Heart left ventricle (tissue), 13 donors: ENCODE measurements around the gene RAB41.

Experiments used
- POLR2A ChIP-seq, 2 donors: fragments of 450-650 bp; IDR thresholded peaks; one replicate each; pipeline ENCODE4 v1.6.1; 2017; ENCODE audit warnings: antibody characterized with exemption in 2 of 2, mild to moderate bottlenecking in 2 of 2, moderate library complexity in 2 of 2
- TF ChIP-seq, protein P1 (sequence below), 12 donors: fragments of 200-600 bp; sonication (generic) in 4 of 12; IDR thresholded peaks; one replicate each; pipeline versions ENCODE4 v1.5.0 to v1.8.0; 2018 to 2022; ENCODE audit warnings: antibody characterized with exemption in 12 of 12, mild to moderate bottlenecking in 5 of 12
- donor health status: ischemic (EF 13 %, LVEDD 7.1; RV severe dilation, severe dysfunction).
- donor health status: DM: no; HTN: yes; CAD: no.
- donor health status: DM: no; HTN: no; CAD: no.
- donor health status: ischemic (EF 25% LVEDD 6.9; RV normal size, moderate dysfunction).
- donor health status: ischemic (EF 25% LVEDD 5.7; RV mildly dilated, moderate dysfunction).
- donor health status: ischemic (EF 35%, LVEDD 5.7; RV mildly dilated, moderate dysfunction).
- donor health status: nonischemic (EF 11% LVEDD 7.7; RV severe dilation, severe dysfunction).
- donor health status: DM: yes; HTN: yes; CAD: no.
- donor health status: PGD.
- donor health status: ischemic (EF 29% LVEDD 5.4; RV normal size, mild dysfunction).
- donor health status: nonischemic (EF 23%, LVEDD 6.1; RV moderate dilation, normal function).

DNA sequence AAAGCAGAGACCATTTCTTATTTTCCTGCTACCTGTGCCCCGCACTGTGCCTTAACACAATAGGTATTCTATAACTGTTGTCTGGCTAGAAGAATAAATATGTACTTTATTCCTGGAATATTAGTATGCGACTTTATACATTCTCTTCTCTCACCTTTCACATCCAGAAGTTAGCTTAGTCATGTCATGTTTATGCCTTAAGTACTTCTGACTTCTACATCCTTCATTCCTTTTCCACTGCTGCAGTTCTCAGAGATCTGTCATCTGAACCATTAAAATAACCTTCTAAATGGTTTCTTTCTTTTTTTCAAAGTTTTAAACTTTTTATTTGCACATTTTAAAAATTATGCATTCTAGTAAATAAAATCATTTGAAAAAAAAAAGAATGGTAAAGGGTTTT, 42.4 kb downstream of the RAB41 start:
- TF ChIP-seq, protein P1, sequence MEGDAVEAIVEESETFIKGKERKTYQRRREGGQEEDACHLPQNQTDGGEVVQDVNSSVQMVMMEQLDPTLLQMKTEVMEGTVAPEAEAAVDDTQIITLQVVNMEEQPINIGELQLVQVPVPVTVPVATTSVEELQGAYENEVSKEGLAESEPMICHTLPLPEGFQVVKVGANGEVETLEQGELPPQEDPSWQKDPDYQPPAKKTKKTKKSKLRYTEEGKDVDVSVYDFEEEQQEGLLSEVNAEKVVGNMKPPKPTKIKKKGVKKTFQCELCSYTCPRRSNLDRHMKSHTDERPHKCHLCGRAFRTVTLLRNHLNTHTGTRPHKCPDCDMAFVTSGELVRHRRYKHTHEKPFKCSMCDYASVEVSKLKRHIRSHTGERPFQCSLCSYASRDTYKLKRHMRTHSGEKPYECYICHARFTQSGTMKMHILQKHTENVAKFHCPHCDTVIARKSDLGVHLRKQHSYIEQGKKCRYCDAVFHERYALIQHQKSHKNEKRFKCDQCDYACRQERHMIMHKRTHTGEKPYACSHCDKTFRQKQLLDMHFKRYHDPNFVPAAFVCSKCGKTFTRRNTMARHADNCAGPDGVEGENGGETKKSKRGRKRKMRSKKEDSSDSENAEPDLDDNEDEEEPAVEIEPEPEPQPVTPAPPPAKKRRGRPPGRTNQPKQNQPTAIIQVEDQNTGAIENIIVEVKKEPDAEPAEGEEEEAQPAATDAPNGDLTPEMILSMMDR (IDR thresholded peaks at IDR 0.05): no peak
- TF ChIP-seq POLR2A (IDR thresholded peaks at IDR 0.05): no peak
